A549 (cell line): ENCODE data around the gene DHX8. TPM values are rescaled to one million over a fixed set of nuclear protein-coding genes. Genes with fewer than 3 reads are reported as not detected.
"Not testable (repeated sequence)": the region's sequence is repeated elsewhere in the genome, so short reads cannot be mapped to it uniquely, and the experiment has no call there.

Source experiments
- ATAC-seq, 2 experiments: fragments of 200-7000 bp in 1 of 2; fragments of >200 bp in 1 of 2; cut with Nextera tagmentation in 1 of 2; cut with Tn5 transposase in 1 of 2; 3 replicates each; pipeline versions ENCODE4 v1.8.0 to v1.9.1; 2018 to 2020; ENCODE audit warnings: mild to moderate bottlenecking in 1 of 2, moderate library complexity in 1 of 2
- CTCF ChIA-PET: fragments of 300-600 bp; sonication (Branson Sonifier 250); formaldehyde crosslinking; extraction: SDS; loops from one replicate; lab custom pipeline; 2021; ENCODE audit warnings: antibody characterized with exemption, inconsistent platforms; lab: Yijun Ruan, JAX
- POLR2A ChIA-PET: fragments of 350-600 bp; formaldehyde crosslinking; extraction: SDS; loops from one replicate; lab custom pipeline; 2021; ENCODE audit warnings: antibody characterized with exemption, inconsistent platforms; lab: Yijun Ruan, JAX
- DNase-seq, 2 experiments: peaks; one replicate each; pipeline versions ENCODE4 v3.0.0 to v3.0.0-alpha.2; 2011 to 2016; ENCODE audit warnings: low read depth in 1 of 2, low spot score in 1 of 2
- FAIRE-seq: peaks from 2 replicates; lab custom pipeline; 2011; peaks lifted over from hg19 to GRCh38; lab: Jason Lieb, UNC
- H3K27ac ChIP-seq, 2 experiments: fragments of >200 bp; sonication (Bioruptor Twin); formaldehyde crosslinking; 3 replicates each; pipeline ENCODE4 v1.5.1; 2016 to 2017
- H3K4me1 ChIP-seq: fragments of >200 bp; sonication (Bioruptor Twin); formaldehyde crosslinking; 3 replicates; pipeline ENCODE4 v1.6.1; 2016
- H3K4me2 ChIP-seq: fragments of >200 bp; sonication (Bioruptor Twin); formaldehyde crosslinking; 3 replicates; pipeline ENCODE4 v1.6.1; 2016
- H3K4me3 ChIP-seq: fragments of >200 bp; sonication (Bioruptor Twin); formaldehyde crosslinking; 3 replicates; pipeline ENCODE4 v1.5.1; 2016
- H3K9me3 ChIP-seq: fragments of >200 bp; sonication (Bioruptor Twin); formaldehyde crosslinking; 3 replicates; pipeline ENCODE4 v1.6.1; 2016
- ATOH8 ChIP-seq: fragments of 250-450 bp; sonication (Bioruptor Pico); IDR thresholded peaks from 2 replicates; pipeline ENCODE4 v1.5.0; 2020; ENCODE audit warnings: low read depth, mild to moderate bottlenecking, moderate library complexity
- CBX8 ChIP-seq: fragments of 200-600 bp; sonication (generic); IDR thresholded peaks from 2 replicates; pipeline ENCODE4 v1.6.1; 2016
- EHMT2 ChIP-seq: fragments of 200-600 bp; sonication (generic); IDR thresholded peaks from 2 replicates; pipeline ENCODE4 v1.6.1; 2016; ENCODE audit warnings: antibody characterized with exemption, low read depth, mild to moderate bottlenecking, moderate library complexity
- EP300 ChIP-seq, 2 experiments: fragments of >200 bp; sonication (Bioruptor Twin); formaldehyde crosslinking; IDR thresholded peaks; 2 replicates in 1 of 2; 3 replicates in 1 of 2; pipeline ENCODE4 v1.6.1; 2016 to 2017
- ESRRA ChIP-seq: fragments of 150-350 bp; IDR thresholded peaks from 2 replicates; pipeline ENCODE4 v1.6.1; 2014; ENCODE audit warnings: mild to moderate bottlenecking, low read length, borderline replicate concordance
- GATA3 ChIP-seq: IDR thresholded peaks from 2 replicates; pipeline ENCODE4 v1.6.1; 2012; ENCODE audit warnings: borderline replicate concordance
- HDAC2 ChIP-seq: fragments of 200-600 bp; sonication (generic); IDR thresholded peaks from 2 replicates; pipeline ENCODE4 v1.6.1; 2016
- HES2 ChIP-seq: fragments of >200 bp; sonication (Bioruptor Twin); formaldehyde crosslinking; IDR thresholded peaks from 2 replicates; pipeline ENCODE4 v1.6.1; 2016
- HEYL ChIP-seq: fragments of 250-450 bp; sonication (Bioruptor Pico); IDR thresholded peaks from 2 replicates; pipeline ENCODE4 v1.8.0; 2021; ENCODE audit warnings: mild to moderate bottlenecking, moderate library complexity
- HMGXB4 ChIP-seq: fragments of 250-450 bp; sonication (Bioruptor Pico); IDR thresholded peaks from 2 replicates; pipeline ENCODE4 v1.5.0; 2021; ENCODE audit warnings: mild to moderate bottlenecking, moderate library complexity, borderline replicate concordance
- HOXB13 ChIP-seq: fragments of 250-450 bp; sonication (Bioruptor Pico); IDR thresholded peaks from 2 replicates; pipeline ENCODE4 v1.5.0; 2020; ENCODE audit warnings: low read depth, mild to moderate bottlenecking, moderate library complexity
- KDM5A ChIP-seq: fragments of 200-600 bp; sonication (generic); IDR thresholded peaks from 2 replicates; pipeline ENCODE4 v1.6.1; 2016; ENCODE audit warnings: antibody characterized with exemption, mild to moderate bottlenecking
- MYC ChIP-seq: IDR thresholded peaks from 2 replicates; pipeline ENCODE4 v1.6.1; 2012; ENCODE audit warnings: mild to moderate bottlenecking, inconsistent platforms, low read length, improper control_type of control experiment, borderline replicate concordance
- NR3C1 ChIP-seq: fragments of >200 bp; sonication (Bioruptor Twin); formaldehyde crosslinking; IDR thresholded peaks from 3 replicates; pipeline ENCODE4 v1.6.1; 2017
- PBX3 ChIP-seq: IDR thresholded peaks from 2 replicates; pipeline ENCODE4 v1.6.1; 2012
- RAD21 ChIP-seq, 2 experiments: fragments of >200 bp in 1 of 2; sonication (Bioruptor Twin) in 1 of 2; formaldehyde crosslinking in 1 of 2; IDR thresholded peaks in 1 of 2; conservative IDR thresholded peaks in 1 of 2; 2 replicates in 1 of 2; 3 replicates in 1 of 2; pipeline ENCODE4 v1.6.1; 2012 to 2018; ENCODE audit warnings: inconsistent platforms in 1 of 2
- RARB ChIP-seq: fragments of 250-450 bp; sonication (Bioruptor Pico); IDR thresholded peaks from 2 replicates; pipeline ENCODE4 v1.8.0; 2021; ENCODE audit warnings: mild to moderate bottlenecking, moderate library complexity
- RCOR1 ChIP-seq: fragments of 150-350 bp; IDR thresholded peaks from 2 replicates; pipeline ENCODE4 v1.6.1; 2014; ENCODE audit warnings: antibody characterized with exemption, low read length, low read depth
- REST ChIP-seq: fragments of 200-600 bp; sonication (generic); IDR thresholded peaks from 2 replicates; pipeline ENCODE4 v1.6.1; 2016; ENCODE audit warnings: antibody characterized with exemption, mild to moderate bottlenecking, moderate library complexity
- SMC3 ChIP-seq: fragments of >200 bp; sonication (Bioruptor Twin); formaldehyde crosslinking; IDR thresholded peaks from 3 replicates; pipeline ENCODE4 v1.6.1; 2018; ENCODE audit warnings: inconsistent platforms
- ZC3H11A ChIP-seq: fragments of 450-650 bp; IDR thresholded peaks from 2 replicates; pipeline ENCODE4 v1.6.1; 2014; ENCODE audit warnings: antibody characterized with exemption, mild to moderate bottlenecking
- WGBS: methylation state at CpG from one replicate; pipeline ENCODE4 v1.1.6; 2017; ENCODE audit errors: missing lambda C conversion rate; 5-methylcytosine and 5-hydroxymethylcytosine counted together
- polyA plus RNA-seq, 4 experiments: library from polyadenylated mRNA; depleted of rRNA in 3 of 4; stranded (reverse); fragments of >200 nt; fragmentation: RNase III in 1 of 4; extraction: RNeasy Plus Mini Kit Qiagen cat#74134 plus additional on column Dnase treatment in 1 of 4; gene quantifications; 2 replicates in 3 of 4; 3 replicates in 1 of 4; pipeline ENCODE4 v1.2.3, GENCODE V29; 2011 to 2017
- TF ChIP-seq, protein P1 (sequence below): fragments of 450-650 bp; IDR thresholded peaks from 2 replicates; pipeline ENCODE4 v1.6.1; 2014; ENCODE audit warnings: antibody characterized with exemption
- TF ChIP-seq, protein P2 (sequence below): IDR thresholded peaks from 2 replicates; pipeline ENCODE4 v1.6.1; 2012; ENCODE audit warnings: low read depth, borderline replicate concordance

The DHX8 gene
- polyA plus RNA-seq, 2 of the 4 experiments (the other 2 are of a cell fraction) = 33.2 to 66.0 TPM

GRCh38 chr17:43471585-43472160 lies 12.1 kb upstream of the DHX8 start:
- Histone ChIP-seq H3K4me3 (no peak overlapping the region), H3K4me1 (peaks cover 20% of the 10 kb centered on the region), H3K4me2 (no peak overlapping the region), H3K27ac (no peak overlapping the region), H3K9me3 (no peaks in the 10 kb centered on the region)
- ChIA-PET CTCF (interaction anchor here (1.2 to 45.8 kb wide), 4 partner anchors 10 to 57 kb away, joined by 3 to 2036 read pairs (median 90); partner anchors contain the start of genes ARL4D and DHX8), POLR2A (interaction anchor here (1.4 to 1.6 kb wide), 2 partner anchors 12 to 73 kb away, joined by 4 to 7 read pairs; partner anchors contain the start of genes ARL4D and DHX8)
- TF ChIP-seq ZC3H11A (no peak), EP300 (IDR thresholded peaks at IDR 0.05) (no peak), CBX8 (no peak), RAD21 (conservative IDR thresholded peaks at IDR 0.05 in 1 of 2, IDR thresholded peaks at IDR 0.05 in 1 of 2) (no peak), ESRRA (no peak), HDAC2 (no peak), HOXB13 (no peak), HEYL (no peak), RARB (CRISPR knock-in tag) (no peak), RCOR1 (no peak), SMC3 (no peak), HMGXB4 (CRISPR knock-in tag) (no peak)
- WGBS = 65% methylated on average over 2 of the region's 2 CpGs
- no peak for DNase-seq
- FAIRE-seq = peak; percentile 82
- ATAC-seq = no peak

GRCh38 chr17:43475494-43476089 lies 8.2 kb upstream of the DHX8 start:
- POLR2A ChIA-PET = no interaction called here
- DNase-seq = no peak
- no peak for TF ChIP-seq MYC
- TF ChIP-seq EHMT2 = no peak
- no peak for TF ChIP-seq GATA3
- TF ChIP-seq ESRRA = no peak
- no peak for TF ChIP-seq NR3C1
- TF ChIP-seq, protein P1, sequence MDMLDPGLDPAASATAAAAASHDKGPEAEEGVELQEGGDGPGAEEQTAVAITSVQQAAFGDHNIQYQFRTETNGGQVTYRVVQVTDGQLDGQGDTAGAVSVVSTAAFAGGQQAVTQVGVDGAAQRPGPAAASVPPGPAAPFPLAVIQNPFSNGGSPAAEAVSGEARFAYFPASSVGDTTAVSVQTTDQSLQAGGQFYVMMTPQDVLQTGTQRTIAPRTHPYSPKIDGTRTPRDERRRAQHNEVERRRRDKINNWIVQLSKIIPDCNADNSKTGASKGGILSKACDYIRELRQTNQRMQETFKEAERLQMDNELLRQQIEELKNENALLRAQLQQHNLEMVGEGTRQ = no peak
- no peak for TF ChIP-seq REST
- no peak for TF ChIP-seq PBX3
- no peak for TF ChIP-seq HOXB13
- no peak for TF ChIP-seq KDM5A
- no peak for TF ChIP-seq ATOH8
- TF ChIP-seq HES2 = no peak
- TF ChIP-seq, protein P2, sequence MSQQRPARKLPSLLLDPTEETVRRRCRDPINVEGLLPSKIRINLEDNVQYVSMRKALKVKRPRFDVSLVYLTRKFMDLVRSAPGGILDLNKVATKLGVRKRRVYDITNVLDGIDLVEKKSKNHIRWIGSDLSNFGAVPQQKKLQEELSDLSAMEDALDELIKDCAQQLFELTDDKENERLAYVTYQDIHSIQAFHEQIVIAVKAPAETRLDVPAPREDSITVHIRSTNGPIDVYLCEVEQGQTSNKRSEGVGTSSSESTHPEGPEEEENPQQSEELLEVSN = no peak
- Histone ChIP-seq H3K27ac (no peak overlapping the region), H3K9me3 (no peaks in the 10 kb centered on the region), H3K4me1 (no peaks in the 10 kb centered on the region), H3K4me3 (no peak overlapping the region), H3K4me2 (no peak overlapping the region)
- CTCF ChIA-PET = interaction anchor here (1.2 to 45.8 kb wide), 3 partner anchors 8 to 61 kb away, joined by 3 to 2036 read pairs (median 175); partner anchors contain the start of genes ARL4D and DHX8
- ATAC-seq = no peak
- 82% methylated on average over 11 of the region's 11 CpGs for WGBS
- FAIRE-seq = no peak

DNA sequence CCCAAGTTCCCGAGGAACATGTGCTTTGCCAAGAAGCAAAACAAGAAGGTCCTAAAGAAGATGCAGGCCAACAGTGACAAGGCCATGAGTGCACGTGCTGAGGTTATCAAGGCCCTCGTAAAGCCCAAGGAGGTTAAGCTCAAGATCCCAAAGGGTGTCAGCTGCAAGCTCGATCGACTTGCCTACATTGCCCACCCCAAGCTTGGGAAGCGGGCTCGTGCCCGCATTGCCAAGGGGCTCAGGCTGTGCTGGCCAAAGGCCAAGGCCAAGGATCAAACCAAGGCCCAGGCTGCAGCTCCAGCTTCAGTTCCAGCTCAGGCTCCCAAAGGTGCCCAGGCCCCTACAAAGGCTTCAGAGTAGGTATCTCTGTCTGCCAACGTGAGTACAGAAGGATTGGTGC lies 7.5 kb upstream of the DHX8 start:
- WGBS = 89% methylated on average over 8 of the region's 9 CpGs
- ATAC-seq, H3K9me3 ChIP-seq, FAIRE-seq, H3K27ac ChIP-seq, H3K4me1 ChIP-seq, DNase-seq, H3K4me2 ChIP-seq, H3K4me3 ChIP-seq: not testable (repeated sequence)
- ChIA-PET CTCF (interaction anchor here (0.8 to 45.8 kb wide), 5 partner anchors 8 to 108 kb away, joined by 3 to 2036 read pairs (median 3); partner anchors contain the start of genes ARL4D and DHX8), POLR2A (interaction anchor here (0.6 kb wide), 1 partner anchor 73 kb away, joined by 7 read pairs; no protein-coding TSS in a partner anchor)
